Measurements from ENCODE around the gene PFKP.

PFKP gene

DNA sequence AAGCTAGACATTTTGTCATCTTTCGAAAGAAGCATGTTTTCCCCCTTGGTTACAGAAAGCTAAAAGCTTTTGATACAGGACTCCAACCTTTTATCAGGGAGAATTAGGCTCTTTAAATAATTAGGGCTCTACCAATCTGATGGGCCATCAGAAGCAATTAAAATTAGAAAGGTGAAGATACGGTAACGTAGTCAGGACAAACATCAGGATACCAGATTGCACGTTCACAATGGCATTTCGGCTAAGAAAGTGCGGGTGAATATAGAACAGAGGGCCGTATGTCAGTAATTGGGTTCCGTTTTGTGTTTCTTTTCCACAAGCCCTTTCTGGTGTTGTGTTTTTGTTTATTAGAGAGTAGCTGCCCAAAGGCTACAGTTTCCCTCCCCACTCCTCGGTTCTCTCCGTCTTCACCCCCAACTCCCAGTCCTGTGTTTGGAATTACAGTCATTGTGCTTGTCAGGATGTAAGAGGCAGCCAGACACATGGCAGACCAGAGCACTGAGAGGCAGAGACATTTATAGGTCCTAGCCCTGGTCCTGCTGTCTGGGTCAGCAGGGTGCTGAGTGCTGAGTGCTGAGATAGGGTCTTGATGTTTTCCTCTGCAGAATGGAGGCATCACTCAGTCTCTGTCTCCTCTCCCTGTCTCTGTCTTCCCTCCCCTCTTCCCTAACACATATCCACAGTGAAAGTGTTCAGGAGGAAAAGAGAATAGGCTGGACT, 5.5 kb downstream of the PFKP start:
- Histone ChIP-seq H2AFZ (ENCODE audit: low read length) (no peak overlapping the region), H3K27me3 (replicated peaks; ENCODE audit: insufficient read depth, low read length) (no peaks in the 10 kb centered on the region), H3K9ac (ENCODE audit: low read length) (no peak overlapping the region), H3K4me1 (ENCODE audit: low read length) (no peaks in the 10 kb centered on the region), H3K79me2 (ENCODE audit: low read length) (no peaks in the 10 kb centered on the region), H3K4me2 (ENCODE audit: low read depth, low read length) (no peak overlapping the region), H3K9me3 (replicated peaks; ENCODE audit: insufficient read depth, low read length) (no peaks in the 10 kb centered on the region), H3K4me3 (ENCODE audit: low read length) (no peak overlapping the region), H4K20me1 (ENCODE audit: insufficient read depth, low read length) (no peaks in the 10 kb centered on the region), H3F3A (ENCODE audit: insufficient read depth, low read length) (no peaks in the 10 kb centered on the region), H3K9me2 (replicated peaks; ENCODE audit: insufficient read depth, low read length) (no peaks in the 10 kb centered on the region), H3K27ac (ENCODE audit: low read length) (no peak overlapping the region), H3K36me3 (replicated peaks; ENCODE audit: insufficient read depth, low read length) (no peaks in the 10 kb centered on the region)
- TF ChIP-seq EZH2 (optimal IDR thresholded peaks at IDR 0.05; ENCODE audit: low read depth, low read length), result no peak
- TF ChIP-seq, protein P1, sequence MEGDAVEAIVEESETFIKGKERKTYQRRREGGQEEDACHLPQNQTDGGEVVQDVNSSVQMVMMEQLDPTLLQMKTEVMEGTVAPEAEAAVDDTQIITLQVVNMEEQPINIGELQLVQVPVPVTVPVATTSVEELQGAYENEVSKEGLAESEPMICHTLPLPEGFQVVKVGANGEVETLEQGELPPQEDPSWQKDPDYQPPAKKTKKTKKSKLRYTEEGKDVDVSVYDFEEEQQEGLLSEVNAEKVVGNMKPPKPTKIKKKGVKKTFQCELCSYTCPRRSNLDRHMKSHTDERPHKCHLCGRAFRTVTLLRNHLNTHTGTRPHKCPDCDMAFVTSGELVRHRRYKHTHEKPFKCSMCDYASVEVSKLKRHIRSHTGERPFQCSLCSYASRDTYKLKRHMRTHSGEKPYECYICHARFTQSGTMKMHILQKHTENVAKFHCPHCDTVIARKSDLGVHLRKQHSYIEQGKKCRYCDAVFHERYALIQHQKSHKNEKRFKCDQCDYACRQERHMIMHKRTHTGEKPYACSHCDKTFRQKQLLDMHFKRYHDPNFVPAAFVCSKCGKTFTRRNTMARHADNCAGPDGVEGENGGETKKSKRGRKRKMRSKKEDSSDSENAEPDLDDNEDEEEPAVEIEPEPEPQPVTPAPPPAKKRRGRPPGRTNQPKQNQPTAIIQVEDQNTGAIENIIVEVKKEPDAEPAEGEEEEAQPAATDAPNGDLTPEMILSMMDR (IDR thresholded peaks at IDR 0.05; ENCODE audit: low read length), result no peak
- no peak for TF ChIP-seq EZH2phosphoT487 (IDR thresholded peaks at IDR 0.05; ENCODE audit: low read length)
- DNase-seq, result no peak

DNA sequence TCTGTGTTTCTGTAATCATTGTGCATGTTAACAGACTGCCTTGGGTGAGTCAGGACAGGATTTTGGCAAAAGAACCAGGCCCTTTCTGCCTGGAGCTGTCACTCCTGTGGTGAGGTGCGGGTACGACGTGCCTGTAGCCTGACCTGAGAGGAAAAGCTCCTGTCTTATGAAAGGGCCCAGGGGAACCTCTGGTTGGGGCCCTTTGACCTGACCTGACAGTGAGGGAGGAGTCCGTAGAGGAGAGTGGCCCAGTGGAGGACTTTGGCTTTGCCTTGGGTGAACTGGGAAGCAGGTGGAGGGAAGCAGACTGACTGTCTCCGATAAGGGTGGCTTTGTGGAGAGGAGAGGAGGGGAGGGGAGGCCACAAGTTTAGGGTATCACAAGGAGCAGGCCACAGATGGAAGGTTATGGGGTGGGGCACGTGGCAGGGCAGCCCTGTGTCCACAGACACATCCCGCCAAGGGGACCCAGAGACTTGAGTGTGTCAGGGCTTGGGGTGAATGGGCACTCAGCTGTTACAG, 6.9 kb downstream of the PFKP start:
- H3K79me2 ChIP-seq (ENCODE audit: low read length), result no peaks in the 10 kb centered on the region
- H3K9me2 ChIP-seq (replicated peaks; ENCODE audit: insufficient read depth, low read length), result no peaks in the 10 kb centered on the region
- no peak for DNase-seq
- H3K4me1 ChIP-seq (ENCODE audit: low read length), result no peaks in the 10 kb centered on the region
- no peak overlapping the region for H3K4me2 ChIP-seq (ENCODE audit: low read depth, low read length)
- no peaks in the 10 kb centered on the region for H3F3A ChIP-seq (ENCODE audit: insufficient read depth, low read length)
- H3K27ac ChIP-seq (ENCODE audit: low read length), result no peak overlapping the region
- H3K9ac ChIP-seq (ENCODE audit: low read length), result no peak overlapping the region
- H3K36me3 ChIP-seq (replicated peaks; ENCODE audit: insufficient read depth, low read length), result no peaks in the 10 kb centered on the region
- no peak overlapping the region for H3K4me3 ChIP-seq (ENCODE audit: low read length)
- TF ChIP-seq EZH2 (optimal IDR thresholded peaks at IDR 0.05; ENCODE audit: low read depth, low read length) (no peak), EZH2phosphoT487 (IDR thresholded peaks at IDR 0.05; ENCODE audit: low read length) (no peak)
- TF ChIP-seq, protein P1 (IDR thresholded peaks at IDR 0.05; ENCODE audit: low read length), result no peak
- no peaks in the 10 kb centered on the region for H4K20me1 ChIP-seq (ENCODE audit: insufficient read depth, low read length)
- H3K9me3 ChIP-seq (replicated peaks; ENCODE audit: insufficient read depth, low read length), result no peaks in the 10 kb centered on the region
- H3K27me3 ChIP-seq (replicated peaks; ENCODE audit: insufficient read depth, low read length), result no peaks in the 10 kb centered on the region
- no peak overlapping the region for H2AFZ ChIP-seq (ENCODE audit: low read length)

DNA sequence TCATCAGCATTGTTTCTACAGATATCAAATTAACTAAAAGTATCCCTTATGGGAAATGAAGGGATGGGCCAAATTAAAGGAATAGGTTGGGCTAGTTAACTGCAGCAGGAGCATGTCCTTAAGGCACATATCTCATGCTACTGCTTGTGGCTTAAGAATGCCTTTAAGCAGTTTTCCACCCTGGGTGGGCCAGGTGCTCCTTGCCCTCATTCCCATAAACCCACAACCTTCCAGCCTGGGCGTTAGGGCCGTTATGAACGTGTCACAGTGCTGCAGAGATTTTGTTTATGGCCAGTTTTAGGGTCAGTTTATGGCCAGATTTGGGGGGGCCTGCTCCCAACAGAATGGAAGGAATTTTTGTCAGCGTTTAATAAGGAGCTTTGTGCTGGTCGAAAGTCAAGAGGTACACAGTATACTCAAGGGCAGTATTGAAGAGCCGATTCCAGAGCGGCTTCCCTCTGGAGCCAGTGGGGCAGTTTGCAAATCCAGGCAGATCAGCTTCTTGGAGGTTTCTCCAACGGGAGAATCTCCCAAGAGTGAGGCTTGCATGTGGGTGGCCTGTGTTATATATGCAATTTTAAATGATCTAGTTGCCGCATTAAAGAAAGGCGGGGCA, 7.7 kb downstream of the PFKP start:
- Histone ChIP-seq H3K9me3 (replicated peaks; ENCODE audit: insufficient read depth, low read length) (no peaks in the 10 kb centered on the region), H3K79me2 (ENCODE audit: low read length) (no peaks in the 10 kb centered on the region), H3K4me1 (ENCODE audit: low read length) (no peaks in the 10 kb centered on the region), H2AFZ (ENCODE audit: low read length) (no peak overlapping the region), H3K27ac (ENCODE audit: low read length) (no peak overlapping the region), H3K9me2 (replicated peaks; ENCODE audit: insufficient read depth, low read length) (no peaks in the 10 kb centered on the region), H3K36me3 (replicated peaks; ENCODE audit: insufficient read depth, low read length) (no peaks in the 10 kb centered on the region), H3F3A (ENCODE audit: insufficient read depth, low read length) (no peaks in the 10 kb centered on the region), H3K9ac (ENCODE audit: low read length) (no peak overlapping the region), H3K27me3 (replicated peaks; ENCODE audit: insufficient read depth, low read length) (no peaks in the 10 kb centered on the region), H3K4me2 (ENCODE audit: low read depth, low read length) (no peak overlapping the region), H3K4me3 (ENCODE audit: low read length) (no peak overlapping the region), H4K20me1 (ENCODE audit: insufficient read depth, low read length) (no peaks in the 10 kb centered on the region)
- no peak for DNase-seq
- TF ChIP-seq, protein P1 (IDR thresholded peaks at IDR 0.05; ENCODE audit: low read length), result no peak
- no peak for TF ChIP-seq EZH2phosphoT487 (IDR thresholded peaks at IDR 0.05; ENCODE audit: low read length)
- no peak for TF ChIP-seq EZH2 (optimal IDR thresholded peaks at IDR 0.05; ENCODE audit: low read depth, low read length)

Data from MM.1S (cell line).